PFSK-1 (cell line): ENCODE data around the gene TERB2.

Experiments
- POLR2AphosphoS5 ChIP-seq: IDR thresholded peaks from 2 replicates; pipeline ENCODE4 v1.6.1; 2012; ENCODE audit warnings: low read depth, mild to moderate bottlenecking, control low read depth, low read length, moderate library complexity
- REST ChIP-seq, 2 experiments: IDR thresholded peaks; 2 replicates each; pipeline versions ENCODE4 v1.6.1 to v1.8.0; 2011 to 2012; ENCODE audit warnings: low read depth in 2 of 2, low read length in 2 of 2, control low read depth in 1 of 2, inconsistent platforms in 1 of 2, mild to moderate bottlenecking in 1 of 2, moderate library complexity in 1 of 2; ENCODE audit not compliant: insufficient read depth in 1 of 2
- SIN3A ChIP-seq: IDR thresholded peaks from 2 replicates; pipeline ENCODE4 v1.6.1; 2012; ENCODE audit warnings: mild to moderate bottlenecking, low read length, moderate library complexity, borderline replicate concordance; ENCODE audit not compliant: insufficient read depth

GRCh38 chr15:45023659-45024225 is 67.3 kb downstream of the TERB2 start:
- TF ChIP-seq REST (IDR thresholded peaks at IDR 0.05; ENCODE audit: insufficient read depth in 1 of 2, low read depth in 2 of 2, low read length in 2 of 2) = no peak
- no peak for TF ChIP-seq SIN3A
- TF ChIP-seq POLR2AphosphoS5 = no peak
